Activated T-helper 2 cell treated with anti-CD3 and anti-CD28 coated beads, Interferon-gamma antibody, Interleukin-2, Interleukin-4, amounts not matched to agents 10 μg/mL and 5 μg/mL and 100 μg/mL, durations not matched to agents 14 hours and 24 hours and 36 hours (primary cell): ENCODE measurements around the gene CEP112. TPM values are rescaled to one million over a fixed set of nuclear protein-coding genes. Genes with fewer than 3 reads are reported as not detected.

Experiments
- DNase-seq: peaks from one replicate; pipeline ENCODE4 v3.0.0; 2021; ENCODE audit warnings: low spot score
- H3K27ac Mint-ChIP-seq: one replicate; pipeline ENCODE4 v1.8.0; 2021; ENCODE audit warnings: mixed read lengths
- H3K27me3 Mint-ChIP-seq: one replicate; pipeline ENCODE4 v1.8.0; 2021; ENCODE audit warnings: low read depth, mixed read lengths
- H3K36me3 Mint-ChIP-seq: one replicate; pipeline ENCODE4 v1.8.0; 2021; ENCODE audit warnings: low read depth, mixed read lengths
- H3K4me1 Mint-ChIP-seq: one replicate; pipeline ENCODE4 v1.8.0; 2021; ENCODE audit warnings: low read depth, mixed read lengths
- H3K4me3 Mint-ChIP-seq: one replicate; pipeline ENCODE4 v1.8.0; 2021; ENCODE audit warnings: low read depth, mild to moderate bottlenecking, moderate library complexity, mixed read lengths
- H3K9me3 Mint-ChIP-seq: one replicate; pipeline ENCODE4 v1.8.0; 2021; ENCODE audit warnings: mixed read lengths
- intact Hi-C: fragments of 100-400 bp; cut with micrococcal nuclease; formaldehyde crosslinking; loops from one replicate; pipeline ENCODE4 v1.15.1; 2023
- total RNA-seq: library from RNA; stranded (reverse); gene quantifications from 2 replicates; pipeline ENCODE4 v1.2.3, GENCODE V29; 2022

Gene CEP112
- total RNA-seq, 1 donor from 2014 or later: 0.66 TPM

DNA sequence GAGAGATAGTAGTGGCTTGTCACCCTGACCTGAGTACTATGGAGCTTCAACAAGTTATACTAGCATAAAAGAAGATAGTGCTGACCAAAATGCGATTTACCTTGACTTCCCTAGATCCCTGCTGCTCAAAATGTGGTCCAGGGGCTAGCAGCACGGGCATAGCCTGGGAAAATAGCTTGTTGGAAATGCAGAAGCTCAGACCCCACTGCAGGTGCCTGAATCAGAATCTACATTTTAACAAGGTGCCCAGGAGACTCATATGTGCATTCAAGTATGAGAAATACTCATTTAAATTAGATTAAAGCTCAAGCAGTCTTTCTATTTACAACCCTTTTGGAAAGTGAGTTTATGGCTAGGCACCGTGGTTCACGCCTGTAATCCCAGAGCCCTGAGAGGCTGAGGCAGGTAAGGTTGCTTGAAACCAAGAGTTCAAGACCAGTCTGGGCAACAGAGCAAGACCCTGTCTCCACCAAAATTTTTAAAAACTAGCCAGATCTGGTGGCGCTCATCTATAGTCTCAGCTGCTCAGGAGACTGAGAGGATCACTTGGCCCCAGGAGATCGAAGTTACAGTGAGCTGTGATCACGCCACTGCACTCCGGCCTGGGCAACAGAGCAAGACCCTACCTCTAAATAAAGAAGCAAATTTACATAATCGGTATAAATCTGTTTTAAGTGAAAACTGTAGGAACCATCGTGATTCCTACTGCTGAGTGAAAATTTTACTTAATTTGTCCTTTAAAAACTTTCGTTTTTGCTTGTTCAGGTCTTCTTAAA lies 30.0 kb upstream of the CEP112 start:
- DNase-seq: no peak
- no peak overlapping the region for H3K27ac Mint-ChIP-seq
- H3K27me3 Mint-ChIP-seq: peaks cover 35% of the 10 kb centered on the region
- no peaks in the 10 kb centered on the region for H3K9me3 Mint-ChIP-seq
- no peaks in the 10 kb centered on the region for H3K4me1 Mint-ChIP-seq
- no peaks in the 10 kb centered on the region for H3K36me3 Mint-ChIP-seq
- intact Hi-C loops: no loop called here
- no peak overlapping the region for H3K4me3 Mint-ChIP-seq

DNA sequence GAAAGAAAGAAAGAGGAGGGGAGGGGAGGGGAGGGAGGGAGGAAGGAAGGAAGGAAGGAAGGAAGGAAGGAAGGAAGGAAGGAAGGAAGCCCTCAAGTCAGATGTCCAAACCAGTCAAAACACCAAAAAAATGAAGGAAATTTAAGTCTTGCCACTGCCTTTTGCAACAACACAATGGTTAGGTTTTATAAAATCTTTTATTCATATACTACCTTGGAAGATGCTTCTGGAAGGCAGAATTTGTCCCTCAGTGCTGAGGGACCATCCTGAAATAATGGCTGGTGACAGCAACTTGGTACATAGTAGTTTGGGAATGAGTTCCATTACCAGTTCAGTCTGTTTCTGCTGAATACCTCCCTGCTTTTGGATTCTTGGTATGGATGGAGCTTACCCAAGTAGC lies 29.4 kb upstream of the CEP112 start:
- no peak for DNase-seq
- Mint-ChIP-seq H3K27ac (no peak overlapping the region), H3K27me3 (peaks cover 38% of the 10 kb centered on the region), H3K36me3 (no peaks in the 10 kb centered on the region), H3K4me3 (no peak overlapping the region), H3K4me1 (no peaks in the 10 kb centered on the region), H3K9me3 (no peaks in the 10 kb centered on the region)
- intact Hi-C loops: no loop called here

DNA sequence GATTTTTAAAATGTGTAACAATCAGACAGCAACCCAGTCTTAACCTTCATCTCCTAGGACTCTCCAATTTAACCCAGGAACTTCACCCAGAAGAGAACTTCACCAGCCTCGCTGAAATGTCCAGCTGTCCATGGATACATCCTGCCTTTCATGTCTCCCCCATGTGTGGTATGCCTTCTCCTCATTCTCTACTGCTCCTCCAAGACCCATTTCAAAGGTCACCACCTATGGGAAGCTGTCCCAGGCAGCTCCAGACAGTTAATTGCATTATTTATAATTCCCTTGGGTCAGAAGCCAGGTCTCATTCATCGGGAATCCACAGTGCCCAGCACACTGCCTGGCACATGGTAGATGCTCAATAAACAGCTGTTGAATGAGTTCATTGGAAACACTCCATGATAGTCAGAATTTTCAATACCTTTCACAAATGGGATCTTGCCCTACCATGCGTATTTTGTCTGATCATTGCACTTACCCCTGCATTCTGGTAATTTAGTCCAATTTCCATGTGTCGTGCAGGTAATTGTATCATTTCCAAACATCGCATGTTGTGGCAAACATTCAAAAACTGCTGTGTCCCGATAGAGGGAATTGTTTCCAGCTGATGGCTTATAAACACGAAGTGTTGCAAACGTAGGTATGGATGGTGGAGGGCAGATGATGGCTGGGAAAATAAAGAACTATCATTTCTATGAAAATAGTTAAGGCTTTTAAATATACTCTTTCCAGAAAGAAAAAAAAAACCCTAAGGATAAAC lies 28.3 kb upstream of the CEP112 start:
- no peak overlapping the region for H3K27ac Mint-ChIP-seq
- H3K4me1 Mint-ChIP-seq: no peaks in the 10 kb centered on the region
- no peak overlapping the region for H3K4me3 Mint-ChIP-seq
- no peak for DNase-seq
- H3K27me3 Mint-ChIP-seq: peaks cover 40% of the 10 kb centered on the region
- intact Hi-C loops: no loop called here
- H3K9me3 Mint-ChIP-seq: no peaks in the 10 kb centered on the region
- no peaks in the 10 kb centered on the region for H3K36me3 Mint-ChIP-seq

DNA sequence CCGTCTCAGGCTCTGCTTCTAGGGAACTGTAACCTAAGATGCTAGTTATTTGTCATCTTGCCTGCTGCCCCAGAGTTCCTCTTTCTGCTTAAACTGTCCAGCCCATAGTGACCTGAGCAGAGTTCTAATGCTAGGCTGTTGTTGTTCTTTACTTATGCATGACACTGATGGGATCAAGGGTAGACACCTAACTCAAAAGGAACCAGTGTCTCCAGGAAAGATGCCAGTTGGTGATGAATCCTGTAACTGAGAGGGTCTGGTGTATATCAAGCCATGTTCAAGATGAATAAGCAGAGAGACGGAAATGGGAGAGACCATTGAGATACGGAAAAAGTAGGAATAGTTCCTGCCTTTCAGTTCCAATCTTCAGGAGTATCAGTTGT lies 23.6 kb upstream of the CEP112 start:
- H3K4me3 Mint-ChIP-seq: no peak overlapping the region
- H3K27me3 Mint-ChIP-seq: peaks cover 37% of the 10 kb centered on the region
- no peaks in the 10 kb centered on the region for H3K4me1 Mint-ChIP-seq
- no peaks in the 10 kb centered on the region for H3K9me3 Mint-ChIP-seq
- H3K27ac Mint-ChIP-seq: no peak overlapping the region
- intact Hi-C loops: no loop called here
- H3K36me3 Mint-ChIP-seq: no peaks in the 10 kb centered on the region
- DNase-seq: no peak

DNA sequence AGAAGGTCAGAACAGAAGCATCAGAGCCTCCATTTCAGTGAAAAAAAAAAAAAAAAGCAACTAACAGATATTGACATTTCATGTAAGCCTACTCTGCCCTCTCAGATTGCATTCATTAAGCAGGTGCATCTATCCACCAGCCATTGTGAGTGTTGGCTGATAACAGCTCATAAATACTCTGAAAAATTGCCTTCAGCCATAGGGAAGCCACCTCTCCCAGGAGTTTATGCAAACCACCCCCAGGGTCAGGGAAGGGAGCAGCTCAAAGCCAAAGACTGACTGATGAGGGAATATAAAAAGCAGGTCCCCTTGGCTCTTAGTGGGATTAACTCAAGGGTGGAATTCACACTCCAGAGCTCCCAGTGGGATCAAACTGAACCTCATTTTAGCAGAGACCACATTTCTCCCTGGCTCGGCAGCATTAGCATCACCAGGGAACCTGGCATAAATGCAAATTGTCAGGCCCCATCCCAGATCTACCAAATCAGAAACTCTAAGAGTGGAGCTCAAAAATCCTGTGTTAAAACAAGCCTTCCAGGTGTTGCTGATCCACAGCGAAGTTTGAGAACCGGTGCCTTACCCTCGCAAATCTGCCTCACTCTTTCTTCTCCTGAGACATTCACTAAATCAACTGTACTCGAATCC lies 23.1 kb upstream of the CEP112 start:
- H3K4me3 Mint-ChIP-seq: no peak overlapping the region
- H3K4me1 Mint-ChIP-seq: no peaks in the 10 kb centered on the region
- H3K36me3 Mint-ChIP-seq: no peaks in the 10 kb centered on the region
- no peak overlapping the region for H3K27ac Mint-ChIP-seq
- intact Hi-C loops: no loop called here
- H3K9me3 Mint-ChIP-seq: no peaks in the 10 kb centered on the region
- no peak for DNase-seq
- peaks cover 37% of the 10 kb centered on the region for H3K27me3 Mint-ChIP-seq

DNA sequence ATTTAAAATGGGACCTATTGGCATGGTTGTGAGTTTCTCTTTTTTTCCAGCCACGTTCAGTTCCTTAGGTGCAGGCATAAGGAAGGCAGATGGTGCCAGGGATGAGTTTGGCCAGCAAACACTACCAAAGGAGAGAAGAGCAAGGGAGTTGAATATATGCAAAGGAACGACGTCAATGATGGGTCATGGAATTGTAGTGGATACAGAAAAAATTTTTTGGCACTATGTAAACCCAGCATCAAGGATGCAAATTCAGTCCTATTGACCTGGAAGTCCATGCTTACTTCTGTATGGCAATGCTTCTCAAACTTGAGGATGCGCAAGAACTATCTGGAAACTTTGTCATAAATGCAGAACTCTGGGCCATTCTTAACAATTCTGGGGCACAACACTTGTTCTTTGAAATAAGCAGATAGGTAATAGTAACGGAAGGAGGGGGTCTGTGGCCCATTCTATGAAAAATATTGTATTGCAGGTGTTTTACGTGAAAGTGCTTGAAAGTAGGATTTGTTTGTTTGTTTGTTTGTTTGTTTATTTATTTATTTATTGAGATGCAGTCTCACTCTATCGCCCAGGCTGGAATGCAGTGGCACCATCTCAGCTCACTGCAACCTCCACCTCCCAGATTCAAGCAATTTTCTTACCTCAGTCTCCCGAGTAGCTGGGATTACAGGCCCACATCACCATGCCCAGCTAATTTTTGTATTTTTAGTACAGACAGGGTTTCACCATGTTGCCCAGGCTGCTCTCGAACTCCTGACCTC lies 19.3 kb upstream of the CEP112 start:
- Mint-ChIP-seq H3K4me3 (no peak overlapping the region), H3K27ac (no peak overlapping the region), H3K36me3 (no peaks in the 10 kb centered on the region), H3K27me3 (peaks cover 25% of the 10 kb centered on the region), H3K9me3 (no peaks in the 10 kb centered on the region), H3K4me1 (no peaks in the 10 kb centered on the region)
- DNase-seq: no peak
- intact Hi-C loops: no loop called here

DNA sequence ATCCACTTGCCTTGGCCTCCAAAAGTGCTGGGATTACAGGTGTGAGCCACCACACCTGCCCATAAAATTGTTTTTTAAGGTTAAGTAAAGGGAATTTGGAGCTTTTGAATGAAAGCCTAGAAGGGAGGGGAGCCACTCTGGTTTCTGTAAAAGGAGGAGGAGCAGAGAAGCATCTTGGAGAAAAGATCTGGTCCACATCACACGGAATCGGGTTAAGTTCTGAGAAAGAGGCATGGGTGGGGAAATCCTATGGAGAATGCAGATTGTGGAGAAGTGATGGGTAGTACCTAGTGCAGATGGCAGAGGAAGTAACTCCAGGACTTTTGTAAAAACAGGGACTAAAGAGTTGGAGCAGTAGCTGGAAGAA lies 18.3 kb upstream of the CEP112 start:
- no peak overlapping the region for H3K27ac Mint-ChIP-seq
- no peak for DNase-seq
- no peaks in the 10 kb centered on the region for H3K9me3 Mint-ChIP-seq
- peaks cover 22% of the 10 kb centered on the region for H3K27me3 Mint-ChIP-seq
- intact Hi-C loops: no loop called here
- H3K4me3 Mint-ChIP-seq: no peak overlapping the region
- no peaks in the 10 kb centered on the region for H3K4me1 Mint-ChIP-seq
- no peaks in the 10 kb centered on the region for H3K36me3 Mint-ChIP-seq

DNA sequence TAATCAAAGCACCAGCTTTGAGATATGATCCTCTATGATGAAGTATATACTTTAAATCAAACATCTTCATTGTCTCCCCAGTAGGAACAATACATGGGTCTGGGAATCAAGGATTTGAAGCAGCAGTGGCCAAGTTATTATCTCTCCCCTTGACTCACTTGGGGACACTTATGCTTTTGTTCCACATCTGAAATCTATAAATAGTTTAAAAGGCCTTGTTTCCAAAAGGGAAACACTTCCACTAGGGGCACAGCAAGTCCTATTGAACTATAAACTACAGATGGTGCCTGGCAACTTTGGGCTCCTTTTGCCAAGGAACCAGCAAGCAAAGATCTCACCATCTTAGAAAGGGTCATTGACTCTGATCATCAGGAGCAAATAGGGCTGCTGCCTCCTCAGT lies 16.0 kb upstream of the CEP112 start:
- peaks cover 13% of the 10 kb centered on the region for H3K27me3 Mint-ChIP-seq
- DNase-seq: no peak
- intact Hi-C loops: loop anchor here (10.0 kb wide), 1 partner anchor 337 kb away; no protein-coding TSS in a partner anchor
- no peaks in the 10 kb centered on the region for H3K9me3 Mint-ChIP-seq
- no peak overlapping the region for H3K27ac Mint-ChIP-seq
- no peak overlapping the region for H3K4me3 Mint-ChIP-seq
- no peaks in the 10 kb centered on the region for H3K36me3 Mint-ChIP-seq
- H3K4me1 Mint-ChIP-seq: no peaks in the 10 kb centered on the region

- intact Hi-C loops: loop anchor here (5.0 to 10.0 kb wide), 2 partner anchors 341 to 364 kb away; no protein-coding TSS in a partner anchor
- no peaks in the 10 kb centered on the region for H3K9me3 Mint-ChIP-seq
- peaks cover 12% of the 10 kb centered on the region for H3K4me1 Mint-ChIP-seq
- no peak overlapping the region for H3K27ac Mint-ChIP-seq
- no peaks in the 10 kb centered on the region for H3K36me3 Mint-ChIP-seq
- H3K27me3 Mint-ChIP-seq: peaks cover 2% of the 10 kb centered on the region
- DNase-seq: no peak
- H3K4me3 Mint-ChIP-seq: no peak overlapping the region
Observed at GRCh38 chr17:66203274-66204015, 11.5 kb upstream of the CEP112 start.

- intact Hi-C loops: loop anchor here (2.0 to 10.0 kb wide), 3 partner anchors 344 to 706 kb away; no protein-coding TSS in a partner anchor
- peak; percentile 25 for DNase-seq
- no peaks in the 10 kb centered on the region for H3K36me3 Mint-ChIP-seq
- no peak overlapping the region for H3K4me3 Mint-ChIP-seq
- H3K27me3 Mint-ChIP-seq: peaks cover 2% of the 10 kb centered on the region
- H3K27ac Mint-ChIP-seq: no peak overlapping the region
- peaks cover 12% of the 10 kb centered on the region for H3K4me1 Mint-ChIP-seq
- no peaks in the 10 kb centered on the region for H3K9me3 Mint-ChIP-seq
Observed at GRCh38 chr17:66200685-66201092, 8.8 kb upstream of the CEP112 start.

DNA sequence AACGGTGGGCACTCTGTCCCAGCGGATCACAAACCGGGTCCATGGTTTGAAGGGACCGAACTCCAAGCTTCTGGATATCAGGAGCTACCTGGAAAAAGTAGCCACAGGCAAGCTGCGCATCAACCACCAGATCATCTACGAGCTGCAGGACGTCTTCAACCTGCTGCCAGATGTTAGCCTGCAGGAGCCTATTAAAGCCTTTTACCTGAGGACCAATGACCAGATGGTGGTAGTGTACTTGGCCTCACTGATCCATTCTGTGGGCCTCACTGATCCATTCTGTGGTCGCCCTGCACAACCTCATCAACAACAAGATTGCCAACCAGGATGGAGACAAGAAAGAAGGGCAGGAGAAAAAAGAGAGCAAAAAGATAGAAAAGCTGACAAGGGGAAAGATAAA lies 6.3 kb upstream of the CEP112 start:
- H3K27me3 Mint-ChIP-seq: peaks cover 2% of the 10 kb centered on the region
- no peak for DNase-seq
- peaks cover 12% of the 10 kb centered on the region for H3K4me1 Mint-ChIP-seq
- intact Hi-C loops: no loop called here
- no peak overlapping the region for H3K4me3 Mint-ChIP-seq
- H3K36me3 Mint-ChIP-seq: no peaks in the 10 kb centered on the region
- no peaks in the 10 kb centered on the region for H3K9me3 Mint-ChIP-seq
- no peak overlapping the region for H3K27ac Mint-ChIP-seq

DNA sequence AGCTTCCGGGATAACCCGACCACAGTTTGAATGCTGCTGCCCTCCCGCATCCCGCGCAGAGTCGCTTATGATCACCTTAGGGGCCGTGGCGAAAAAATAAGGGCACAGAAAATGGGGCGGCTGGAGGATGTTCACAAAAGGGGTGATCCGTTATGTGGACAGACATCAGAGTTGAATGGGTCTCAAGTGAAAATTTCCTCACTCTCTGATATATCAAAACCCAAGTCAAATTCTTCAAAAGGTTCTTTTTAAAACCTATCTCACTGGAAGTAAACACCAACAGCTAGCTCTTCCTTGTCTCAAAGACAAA lies 400 bp upstream of the CEP112 start:
- Mint-ChIP-seq H3K27me3 (peaks cover 4% of the 10 kb centered on the region), H3K9me3 (no peaks in the 10 kb centered on the region), H3K4me1 (peaks cover 14% of the 10 kb centered on the region), H3K36me3 (no peaks in the 10 kb centered on the region), H3K4me3 (peak overlapping the region; percentile 68), H3K27ac (peak overlapping the region; percentile 46)
- intact Hi-C loops: no loop called here
- no peak for DNase-seq
